Measurements from ENCODE around the gene OVCA2.

The OVCA2 gene

GRCh38 chr17:1997289-1997926, 44.4 kb upstream of the OVCA2 start:
- H3K4me2 ChIP-seq (ENCODE audit: low read depth, low read length, poor library complexity, severe bottlenecking): no peak overlapping the region

GRCh38 chr17:1997927-1998742, 43.7 kb upstream of the OVCA2 start:
- H3K4me3 ChIP-seq (ENCODE audit: insufficient read depth, low read length, poor library complexity, severe bottlenecking): no peak overlapping the region
- TF ChIP-seq EZH2phosphoT487 (conservative IDR thresholded peaks at IDR 0.05; ENCODE audit: low read length) (no peak), CTCF (IDR thresholded peaks at IDR 0.05; ENCODE audit: insufficient read depth, low read length, poor library complexity, severe bottlenecking) (no peak)
- no peak overlapping the region for H3K27ac ChIP-seq (ENCODE audit: low read depth, low read length)
- no peaks in the 10 kb centered on the region for H3K79me2 ChIP-seq (ENCODE audit: insufficient read depth, low read length)
- no peaks in the 10 kb centered on the region for H3F3A ChIP-seq (ENCODE audit: insufficient read depth)
- H3K36me3 ChIP-seq (ENCODE audit: low read length): no peaks in the 10 kb centered on the region
- H3K9ac ChIP-seq (ENCODE audit: low read length): no peak overlapping the region
- H3K9me3 ChIP-seq (ENCODE audit: insufficient read depth, low read length): no peaks in the 10 kb centered on the region
- H4K20me1 ChIP-seq (ENCODE audit: low read depth, low read length): no peaks in the 10 kb centered on the region
- no peaks in the 10 kb centered on the region for H3K27me3 ChIP-seq (ENCODE audit: low read length)
- H3K9me2 ChIP-seq (replicated peaks; ENCODE audit: insufficient read depth, low read length): no peaks in the 10 kb centered on the region
- H2AFZ ChIP-seq (ENCODE audit: low read depth, low read length, severe bottlenecking): no peak overlapping the region
- no peak overlapping the region for H3K4me2 ChIP-seq (ENCODE audit: low read depth, low read length, poor library complexity, severe bottlenecking)

More at GRCh38 chr17:1997289-1997926, 44.4 kb upstream of the OVCA2 start:
- H4K20me1 ChIP-seq (ENCODE audit: low read depth, low read length): no peaks in the 10 kb centered on the region
- H3K27me3 ChIP-seq (ENCODE audit: low read length): no peaks in the 10 kb centered on the region
- no peaks in the 10 kb centered on the region for H3K79me2 ChIP-seq (ENCODE audit: insufficient read depth, low read length)
- H3F3A ChIP-seq (ENCODE audit: insufficient read depth): no peaks in the 10 kb centered on the region
- no peak overlapping the region for H3K9ac ChIP-seq (ENCODE audit: low read length)
- no peaks in the 10 kb centered on the region for H3K9me2 ChIP-seq (replicated peaks; ENCODE audit: insufficient read depth, low read length)
- no peak overlapping the region for H3K27ac ChIP-seq (ENCODE audit: low read depth, low read length)
- H3K4me3 ChIP-seq (ENCODE audit: insufficient read depth, low read length, poor library complexity, severe bottlenecking): no peak overlapping the region
- no peaks in the 10 kb centered on the region for H3K36me3 ChIP-seq (ENCODE audit: low read length)
- H2AFZ ChIP-seq (ENCODE audit: low read depth, low read length, severe bottlenecking): no peak overlapping the region
- TF ChIP-seq EZH2phosphoT487 (conservative IDR thresholded peaks at IDR 0.05; ENCODE audit: low read length): no peak
- H3K9me3 ChIP-seq (ENCODE audit: insufficient read depth, low read length): no peaks in the 10 kb centered on the region

GRCh38 chr17:1999557-2000251, 42.1 kb upstream of the OVCA2 start:
- Histone ChIP-seq H3K79me2 (ENCODE audit: insufficient read depth, low read length) (no peaks in the 10 kb centered on the region), H2AFZ (ENCODE audit: low read depth, low read length, severe bottlenecking) (no peak overlapping the region)

More at GRCh38 chr17:1999557-2000251, 42.1 kb upstream of the OVCA2 start:
- no peaks in the 10 kb centered on the region for H3F3A ChIP-seq (ENCODE audit: insufficient read depth)
- no peaks in the 10 kb centered on the region for H3K27me3 ChIP-seq (ENCODE audit: low read length)
- no peaks in the 10 kb centered on the region for H3K9me2 ChIP-seq (replicated peaks; ENCODE audit: insufficient read depth, low read length)
- H3K9me3 ChIP-seq (ENCODE audit: insufficient read depth, low read length): no peaks in the 10 kb centered on the region
- no peaks in the 10 kb centered on the region for H4K20me1 ChIP-seq (ENCODE audit: low read depth, low read length)
- H3K27ac ChIP-seq (ENCODE audit: low read depth, low read length): no peak overlapping the region
- no peak overlapping the region for H3K9ac ChIP-seq (ENCODE audit: low read length)
- H3K4me2 ChIP-seq (ENCODE audit: low read depth, low read length, poor library complexity, severe bottlenecking): no peak overlapping the region
- no peaks in the 10 kb centered on the region for H3K36me3 ChIP-seq (ENCODE audit: low read length)
- H3K4me3 ChIP-seq (ENCODE audit: insufficient read depth, low read length, poor library complexity, severe bottlenecking): no peak overlapping the region
- TF ChIP-seq EZH2phosphoT487 (conservative IDR thresholded peaks at IDR 0.05; ENCODE audit: low read length): no peak
- TF ChIP-seq CTCF (IDR thresholded peaks at IDR 0.05; ENCODE audit: insufficient read depth, low read length, poor library complexity, severe bottlenecking): no peak

Measured in SU-DHL-6 (cell line).